Measurements from ENCODE around the gene SMIM5. TPM values are rescaled to one million over a fixed set of nuclear protein-coding genes. Genes with fewer than 3 reads are reported as not detected.

SMIM5 gene
- total and polyA plus RNA-seq, 8 donors = 0.58 to 29.5 (median 7.9) TPM; not detected in 2

- Histone ChIP-seq H3K36me3 (peaks cover 22 to 91% (median 85%) of the 10 kb centered on the region in 4 donors), H3K27ac (no peak overlapping the region), H3K27me3 (no peaks in the 10 kb centered on the region), H3K4me1 (no peaks in the 10 kb centered on the region), H3K9me3 (no peaks in the 10 kb centered on the region), H3K4me3 (no peak overlapping the region)
- TF ChIP-seq POLR2AphosphoS5 (IDR thresholded peaks at IDR 0.05) (no peak), POLR2A (IDR thresholded peaks at IDR 0.05) (no peak), EP300 (IDR thresholded peaks at IDR 0.05) (no peak)
- TF ChIP-seq, protein P1, sequence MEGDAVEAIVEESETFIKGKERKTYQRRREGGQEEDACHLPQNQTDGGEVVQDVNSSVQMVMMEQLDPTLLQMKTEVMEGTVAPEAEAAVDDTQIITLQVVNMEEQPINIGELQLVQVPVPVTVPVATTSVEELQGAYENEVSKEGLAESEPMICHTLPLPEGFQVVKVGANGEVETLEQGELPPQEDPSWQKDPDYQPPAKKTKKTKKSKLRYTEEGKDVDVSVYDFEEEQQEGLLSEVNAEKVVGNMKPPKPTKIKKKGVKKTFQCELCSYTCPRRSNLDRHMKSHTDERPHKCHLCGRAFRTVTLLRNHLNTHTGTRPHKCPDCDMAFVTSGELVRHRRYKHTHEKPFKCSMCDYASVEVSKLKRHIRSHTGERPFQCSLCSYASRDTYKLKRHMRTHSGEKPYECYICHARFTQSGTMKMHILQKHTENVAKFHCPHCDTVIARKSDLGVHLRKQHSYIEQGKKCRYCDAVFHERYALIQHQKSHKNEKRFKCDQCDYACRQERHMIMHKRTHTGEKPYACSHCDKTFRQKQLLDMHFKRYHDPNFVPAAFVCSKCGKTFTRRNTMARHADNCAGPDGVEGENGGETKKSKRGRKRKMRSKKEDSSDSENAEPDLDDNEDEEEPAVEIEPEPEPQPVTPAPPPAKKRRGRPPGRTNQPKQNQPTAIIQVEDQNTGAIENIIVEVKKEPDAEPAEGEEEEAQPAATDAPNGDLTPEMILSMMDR (IDR thresholded peaks at IDR 0.05) = no peak
- intact Hi-C loops (cut with DNase I; ENCODE audit: low total_unique reads) = no loop called here
- 92 to 96% (median 94%) methylated on average over 8 to 10 of the region's 10 CpGs for WGBS, 5 donors
- no peak for DNase-seq
Measured at GRCh38 chr17:75627094-75627493, 6.1 kb upstream of the SMIM5 start.

GRCh38 chr17:75628425-75628824 lies 4.8 kb upstream of the SMIM5 start:
- H3K27me3 ChIP-seq = no peaks in the 10 kb centered on the region
- 78 to 92% (median 86%) methylated on average over 5 to 6 of the region's 6 CpGs for WGBS, 5 donors
- peaks cover 22 to 80% (median 78%) of the 10 kb centered on the region in 4 donors for H3K36me3 ChIP-seq
- no peaks in the 10 kb centered on the region for H3K9me3 ChIP-seq
- intact Hi-C loops (cut with DNase I; ENCODE audit: low total_unique reads) = no loop called here
- no peak overlapping the region for H3K4me3 ChIP-seq
- H3K27ac ChIP-seq = no peak overlapping the region
- no peak for DNase-seq
- no peak for TF ChIP-seq POLR2AphosphoS5 (IDR thresholded peaks at IDR 0.05)
- TF ChIP-seq, protein P1 (IDR thresholded peaks at IDR 0.05) = no peak
- TF ChIP-seq EP300 (IDR thresholded peaks at IDR 0.05) = no peak
- TF ChIP-seq POLR2A (IDR thresholded peaks at IDR 0.05) = no peak
- H3K4me1 ChIP-seq = peaks cover 5 to 11% (median 11%) of the 10 kb centered on the region in 4 donors

GRCh38 chr17:75629157-75629556 lies 4.1 kb upstream of the SMIM5 start:
- H3K4me1 ChIP-seq = peaks cover 13 to 19% (median 18%) of the 10 kb centered on the region in 4 donors
- 74 to 88% (median 84%) methylated on average over 8 to 14 of the region's 14 CpGs for WGBS, 5 donors
- DNase-seq = no peak
- H3K27ac ChIP-seq = no peak overlapping the region
- peaks cover 22 to 73% (median 71%) of the 10 kb centered on the region in 4 donors for H3K36me3 ChIP-seq
- H3K9me3 ChIP-seq = no peaks in the 10 kb centered on the region
- no peak overlapping the region for H3K4me3 ChIP-seq
- no peaks in the 10 kb centered on the region for H3K27me3 ChIP-seq
- TF ChIP-seq POLR2AphosphoS5 (IDR thresholded peaks at IDR 0.05) = no peak
- no peak for TF ChIP-seq POLR2A (IDR thresholded peaks at IDR 0.05)
- TF ChIP-seq EP300 (IDR thresholded peaks at IDR 0.05) = no peak
- TF ChIP-seq, protein P1 (IDR thresholded peaks at IDR 0.05) = no peak
- intact Hi-C loops (cut with DNase I; ENCODE audit: low total_unique reads) = no loop called here

- Histone ChIP-seq H3K4me3 (no peak overlapping the region), H3K27ac (no peak overlapping the region), H3K27me3 (no peaks in the 10 kb centered on the region), H3K36me3 (peaks cover 15 to 61% (median 60%) of the 10 kb centered on the region in 4 donors), H3K4me1 (peaks cover 22 to 30% (median 29%) of the 10 kb centered on the region in 4 donors), H3K9me3 (no peaks in the 10 kb centered on the region)
- intact Hi-C loops (cut with DNase I; ENCODE audit: low total_unique reads) = loop anchor here (5.0 kb wide), 1 partner anchor 117 kb away; no protein-coding TSS in a partner anchor
- DNase-seq = no peak
- WGBS, 5 donors = 82 to 92% (median 84%) methylated on average over 17 to 26 of the region's 26 CpGs
- TF ChIP-seq, protein P1 (IDR thresholded peaks at IDR 0.05) = no peak
- no peak for TF ChIP-seq EP300 (IDR thresholded peaks at IDR 0.05)
- no peak for TF ChIP-seq POLR2AphosphoS5 (IDR thresholded peaks at IDR 0.05)
- no peak for TF ChIP-seq POLR2A (IDR thresholded peaks at IDR 0.05)
Measured at GRCh38 chr17:75630071-75630917, 2.9 kb upstream of the SMIM5 start.
